Astrocyte (in vitro differentiated cells and primary cell): ENCODE measurements around the gene ELAPOR2. TPM values are rescaled to one million over a fixed set of nuclear protein-coding genes. Genes with fewer than 3 reads are reported as not detected.

Source experiments
- DNase-seq: peaks from one replicate; pipeline ENCODE4 v3.0.0-alpha.2; 2010; ENCODE audit warnings: low read depth
- FAIRE-seq: peaks from 2 replicates; lab custom pipeline; 2011; peaks lifted over from hg19 to GRCh38; lab: Jason Lieb, UNC
- H2AFZ ChIP-seq: 2 replicates; pipeline ENCODE4 v1.6.0; 2012; ENCODE audit warnings: low read depth, low read length, inconsistent platforms
- H3K27ac ChIP-seq: 2 replicates; pipeline ENCODE4 v1.5.1; 2011; ENCODE audit warnings: low read depth, low read length, inconsistent platforms
- H3K27me3 ChIP-seq: 2 replicates; pipeline ENCODE4 v1.6.0; 2011; ENCODE audit warnings: low read length, inconsistent platforms; ENCODE audit not compliant: insufficient read depth
- H3K36me3 ChIP-seq: 2 replicates; pipeline ENCODE4 v1.5.1; 2011; ENCODE audit warnings: low read length, inconsistent platforms; ENCODE audit not compliant: insufficient read depth
- H3K4me1 ChIP-seq: 2 replicates; pipeline ENCODE4 v1.5.1; 2011; ENCODE audit warnings: low read length, inconsistent platforms; ENCODE audit not compliant: insufficient read depth
- H3K4me2 ChIP-seq: 2 replicates; pipeline ENCODE4 v1.6.0; 2012; ENCODE audit warnings: low read length, inconsistent platforms
- H3K4me3 ChIP-seq: 2 replicates; pipeline ENCODE4 v1.5.1; 2011; ENCODE audit warnings: low read depth, mild to moderate bottlenecking, low read length, inconsistent platforms; ENCODE audit not compliant: insufficient read depth
- H3K79me2 ChIP-seq: 2 replicates; pipeline ENCODE4 v1.6.0; 2012; ENCODE audit warnings: mild to moderate bottlenecking, low read length, inconsistent platforms; ENCODE audit not compliant: insufficient read depth
- H3K9ac ChIP-seq: 2 replicates; pipeline ENCODE4 v1.6.0; 2012; ENCODE audit warnings: mild to moderate bottlenecking, low read length, inconsistent platforms
- H3K9me3 ChIP-seq: 2 replicates; pipeline ENCODE4 v1.5.1; 2012; ENCODE audit warnings: low read depth, mild to moderate bottlenecking, low read length, inconsistent platforms; ENCODE audit not compliant: insufficient read depth
- H4K20me1 ChIP-seq: 2 replicates; pipeline ENCODE4 v1.6.0; 2012; ENCODE audit warnings: low read length, inconsistent platforms; ENCODE audit not compliant: insufficient read depth
- H3K27ac Mint-ChIP-seq: one replicate; pipeline ENCODE4 v1.8.0; 2021; ENCODE audit warnings: mild to moderate bottlenecking, mixed read lengths; ENCODE audit not compliant: unreplicated experiment
- H3K27me3 Mint-ChIP-seq: one replicate; pipeline ENCODE4 v1.8.0; 2021; ENCODE audit warnings: low read depth, mixed read lengths; ENCODE audit not compliant: unreplicated experiment
- H3K36me3 Mint-ChIP-seq: one replicate; pipeline ENCODE4 v1.8.0; 2021; ENCODE audit warnings: low read depth, mixed read lengths; ENCODE audit not compliant: unreplicated experiment
- H3K4me1 Mint-ChIP-seq: one replicate; pipeline ENCODE4 v1.8.0; 2021; ENCODE audit warnings: low read depth, mixed read lengths; ENCODE audit not compliant: unreplicated experiment
- H3K4me3 Mint-ChIP-seq: one replicate; pipeline ENCODE4 v1.8.0; 2021; ENCODE audit warnings: mild to moderate bottlenecking, moderate library complexity, mixed read lengths; ENCODE audit not compliant: unreplicated experiment
- H3K9me3 Mint-ChIP-seq: one replicate; pipeline ENCODE4 v1.8.0; 2021; ENCODE audit warnings: mild to moderate bottlenecking, mixed read lengths; ENCODE audit not compliant: unreplicated experiment
- EZH2 ChIP-seq: IDR thresholded peaks from 2 replicates; pipeline ENCODE4 v1.6.1; 2012; ENCODE audit warnings: mild to moderate bottlenecking, low read length, inconsistent platforms; ENCODE audit not compliant: insufficient read depth
- total RNA-seq: library from RNA; stranded (reverse); gene quantifications from 2 replicates; pipeline ENCODE4 v1.2.1, GENCODE V29; 2021
- TF ChIP-seq, protein P1 (sequence below): IDR thresholded peaks from 2 replicates; pipeline ENCODE4 v1.5.1; 2011; ENCODE audit warnings: low read depth, mild to moderate bottlenecking, inconsistent platforms, low read length, moderate library complexity; ENCODE audit not compliant: insufficient read depth

Gene ELAPOR2
- total RNA-seq, 1 donor from 2014 or later = 23.9 TPM

DNA sequence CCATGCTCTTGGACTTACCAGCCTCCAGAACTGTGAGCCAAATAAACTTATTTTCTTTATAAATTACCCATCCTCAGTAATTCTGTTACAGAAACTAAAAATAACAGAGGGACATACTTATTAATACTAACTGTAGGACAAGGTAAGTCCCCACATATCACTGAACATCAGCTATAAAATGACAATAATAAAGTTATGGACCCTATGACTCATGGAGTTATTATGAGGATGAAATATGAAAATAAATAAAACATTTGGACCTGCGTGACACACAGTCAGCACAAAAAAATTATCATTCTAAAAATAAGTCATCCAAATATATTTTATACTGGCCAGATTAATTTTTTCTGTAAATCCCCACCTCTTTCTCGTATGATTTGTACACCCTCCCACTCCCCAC lies 34.9 kb upstream of the ELAPOR2 start:
- no peaks in the 10 kb centered on the region for H3K27me3 Mint-ChIP-seq
- H3K36me3 Mint-ChIP-seq = no peaks in the 10 kb centered on the region
- no peaks in the 10 kb centered on the region for H3K36me3 ChIP-seq
- no peak overlapping the region for H3K4me2 ChIP-seq
- no peak overlapping the region for H3K27ac Mint-ChIP-seq
- H3K27me3 ChIP-seq = no peaks in the 10 kb centered on the region
- H2AFZ ChIP-seq = no peak overlapping the region
- no peaks in the 10 kb centered on the region for H3K4me1 ChIP-seq
- no peak for DNase-seq
- no peaks in the 10 kb centered on the region for H3K9me3 ChIP-seq
- H3K9ac ChIP-seq = no peak overlapping the region
- TF ChIP-seq EZH2 = no peak
- TF ChIP-seq, protein P1, sequence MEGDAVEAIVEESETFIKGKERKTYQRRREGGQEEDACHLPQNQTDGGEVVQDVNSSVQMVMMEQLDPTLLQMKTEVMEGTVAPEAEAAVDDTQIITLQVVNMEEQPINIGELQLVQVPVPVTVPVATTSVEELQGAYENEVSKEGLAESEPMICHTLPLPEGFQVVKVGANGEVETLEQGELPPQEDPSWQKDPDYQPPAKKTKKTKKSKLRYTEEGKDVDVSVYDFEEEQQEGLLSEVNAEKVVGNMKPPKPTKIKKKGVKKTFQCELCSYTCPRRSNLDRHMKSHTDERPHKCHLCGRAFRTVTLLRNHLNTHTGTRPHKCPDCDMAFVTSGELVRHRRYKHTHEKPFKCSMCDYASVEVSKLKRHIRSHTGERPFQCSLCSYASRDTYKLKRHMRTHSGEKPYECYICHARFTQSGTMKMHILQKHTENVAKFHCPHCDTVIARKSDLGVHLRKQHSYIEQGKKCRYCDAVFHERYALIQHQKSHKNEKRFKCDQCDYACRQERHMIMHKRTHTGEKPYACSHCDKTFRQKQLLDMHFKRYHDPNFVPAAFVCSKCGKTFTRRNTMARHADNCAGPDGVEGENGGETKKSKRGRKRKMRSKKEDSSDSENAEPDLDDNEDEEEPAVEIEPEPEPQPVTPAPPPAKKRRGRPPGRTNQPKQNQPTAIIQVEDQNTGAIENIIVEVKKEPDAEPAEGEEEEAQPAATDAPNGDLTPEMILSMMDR = no peak
- no peaks in the 10 kb centered on the region for H4K20me1 ChIP-seq
- no peaks in the 10 kb centered on the region for H3K9me3 Mint-ChIP-seq
- no peaks in the 10 kb centered on the region for H3K4me1 Mint-ChIP-seq
- no peak overlapping the region for H3K27ac ChIP-seq
- H3K4me3 ChIP-seq = no peak overlapping the region
- H3K79me2 ChIP-seq = no peaks in the 10 kb centered on the region
- no peak for FAIRE-seq
- no peak overlapping the region for H3K4me3 Mint-ChIP-seq

DNA sequence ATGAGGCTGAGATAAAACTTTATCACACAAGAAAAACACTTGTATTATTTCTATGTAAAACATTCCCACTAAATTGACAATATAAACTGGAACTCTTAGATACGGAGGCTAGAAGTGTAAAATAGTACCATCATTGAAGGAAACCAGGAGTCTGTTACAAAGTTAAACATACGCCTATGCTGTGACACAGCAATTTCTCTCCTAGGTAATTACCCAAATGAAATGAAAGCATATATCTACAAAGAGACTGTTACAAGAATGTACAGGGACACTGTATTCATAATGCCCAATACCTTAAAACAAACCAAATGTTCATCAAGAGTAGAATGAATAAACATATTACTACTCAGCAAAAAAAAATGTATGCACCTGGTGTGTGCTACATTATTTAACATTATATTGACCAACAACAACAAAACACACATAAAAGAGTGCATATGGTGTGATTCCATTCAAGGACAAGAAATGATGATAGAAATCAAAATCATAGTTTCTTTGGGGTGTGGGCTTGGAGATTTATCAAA lies 33.2 kb upstream of the ELAPOR2 start:
- Histone ChIP-seq H3K9ac (no peak overlapping the region), H3K27ac (no peak overlapping the region), H3K4me2 (no peak overlapping the region), H2AFZ (no peak overlapping the region), H3K36me3 (no peaks in the 10 kb centered on the region), H3K27me3 (no peaks in the 10 kb centered on the region), H3K79me2 (no peaks in the 10 kb centered on the region), H3K4me3 (no peak overlapping the region), H3K4me1 (no peaks in the 10 kb centered on the region), H3K9me3 (no peaks in the 10 kb centered on the region), H4K20me1 (no peaks in the 10 kb centered on the region)
- DNase-seq (no peak), FAIRE-seq (no peak)
- Mint-ChIP-seq H3K27me3 (no peaks in the 10 kb centered on the region), H3K4me1 (no peaks in the 10 kb centered on the region), H3K27ac (no peak overlapping the region), H3K36me3 (no peaks in the 10 kb centered on the region), H3K4me3 (no peak overlapping the region), H3K9me3 (no peaks in the 10 kb centered on the region)
- TF ChIP-seq, protein P1 = no peak
- TF ChIP-seq EZH2 = no peak

DNA sequence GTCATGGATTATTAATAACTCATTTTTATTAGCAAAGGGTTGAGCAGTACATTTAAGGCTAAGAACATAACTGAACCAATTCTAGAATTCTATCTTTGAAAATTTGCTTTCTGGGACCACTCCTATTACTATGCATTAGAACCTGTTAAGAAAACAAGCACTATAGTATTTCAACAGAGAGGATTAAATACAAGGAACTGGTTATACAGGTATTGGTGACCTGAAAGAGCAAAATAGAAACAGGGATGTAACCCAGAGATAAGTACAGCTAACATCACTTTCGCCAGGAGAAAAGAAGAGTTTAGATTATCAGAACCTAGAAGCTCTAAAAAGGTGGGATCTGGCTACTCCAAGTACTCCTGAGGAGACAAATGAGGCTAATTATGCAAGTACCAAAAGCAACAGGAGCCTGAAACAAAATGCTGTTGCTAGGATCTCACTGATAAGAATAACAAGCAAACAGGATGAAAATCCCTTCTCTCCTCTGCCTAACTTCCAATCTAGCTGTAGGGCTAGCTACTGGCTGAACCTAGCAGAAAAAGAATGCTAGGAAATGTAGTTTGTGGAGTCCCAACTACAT lies 32.1 kb upstream of the ELAPOR2 start:
- H3K27ac Mint-ChIP-seq = no peak overlapping the region
- no peak for TF ChIP-seq EZH2
- TF ChIP-seq, protein P1 = no peak
- no peaks in the 10 kb centered on the region for H3K9me3 Mint-ChIP-seq
- H3K4me3 Mint-ChIP-seq = no peak overlapping the region
- no peak for FAIRE-seq
- H3K4me1 Mint-ChIP-seq = no peaks in the 10 kb centered on the region
- no peaks in the 10 kb centered on the region for H3K79me2 ChIP-seq
- no peaks in the 10 kb centered on the region for H4K20me1 ChIP-seq
- H3K4me2 ChIP-seq = no peak overlapping the region
- H3K36me3 Mint-ChIP-seq = no peaks in the 10 kb centered on the region
- H2AFZ ChIP-seq = no peak overlapping the region
- H3K36me3 ChIP-seq = no peaks in the 10 kb centered on the region
- no peaks in the 10 kb centered on the region for H3K9me3 ChIP-seq
- H3K27ac ChIP-seq = no peak overlapping the region
- H3K27me3 Mint-ChIP-seq = no peaks in the 10 kb centered on the region
- no peak overlapping the region for H3K4me3 ChIP-seq
- no peak overlapping the region for H3K9ac ChIP-seq
- no peaks in the 10 kb centered on the region for H3K27me3 ChIP-seq
- DNase-seq = no peak
- H3K4me1 ChIP-seq = no peaks in the 10 kb centered on the region
